Suppressor macrophage treated with lipopolysaccharide for 4 hours (primary cell): ENCODE measurements around the gene GJB4.
"Not testable (repeated sequence)": the region's sequence is repeated elsewhere in the genome, so short reads cannot be mapped to it uniquely, and the experiment has no call there.

Source experiments
- DNase-seq: peaks from one replicate; pipeline ENCODE4 v3.0.0-alpha.2; 2020

Gene GJB4

DNA sequence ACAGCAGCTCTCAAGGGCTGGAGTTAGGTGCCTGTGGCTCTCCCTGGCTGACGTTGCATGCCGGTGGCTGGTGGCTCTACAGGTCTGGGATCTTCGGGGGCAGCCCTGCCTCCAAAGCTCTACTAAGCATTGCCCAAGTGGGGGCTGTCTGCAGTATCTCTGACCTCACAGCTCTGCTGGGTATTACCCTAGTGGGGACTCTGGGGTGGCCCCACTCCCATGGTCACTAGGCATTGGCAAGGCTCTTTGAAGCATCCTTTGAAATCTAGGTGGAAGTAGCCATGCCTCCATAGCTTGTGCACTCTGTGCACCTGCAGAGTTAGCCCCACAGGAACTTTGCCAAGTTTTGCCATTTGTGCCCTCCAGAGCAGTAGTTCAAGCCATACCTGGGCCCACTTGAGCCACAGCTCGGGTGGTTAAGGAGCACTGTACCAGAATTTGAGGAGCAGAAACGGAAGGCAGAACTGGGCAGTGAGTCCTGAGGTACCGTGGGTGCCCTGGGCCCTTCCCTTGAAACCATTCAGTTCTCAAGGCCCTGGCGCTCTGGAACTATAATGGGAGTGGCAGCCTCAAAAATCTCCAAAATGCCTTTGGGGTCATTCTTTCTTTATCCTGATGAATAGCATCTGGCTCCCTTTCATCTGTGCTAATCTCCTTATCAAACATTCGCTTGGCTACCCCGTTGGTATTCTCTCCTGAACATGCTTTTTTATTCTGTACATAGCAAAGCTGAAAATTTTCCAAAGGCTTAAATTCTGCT is 48.7 kb downstream of the GJB4 start:
- no peak for DNase-seq

GRCh38 chr1:34810781-34811180 is 51.2 kb downstream of the GJB4 start:
- not testable (repeated sequence) for DNase-seq
